Fibroblast of lung (primary cell): Measurements from ENCODE around the gene LAGE3.

Experiments used
- EZH2 ChIP-seq: IDR thresholded peaks from 2 replicates; pipeline ENCODE4 v1.5.1; 2012; ENCODE audit warnings: low read length, control low read depth, mild to moderate bottlenecking; ENCODE audit errors: missing control alignments
- TF ChIP-seq, protein P1 (sequence below), 2 donors: IDR thresholded peaks in 1 of 2; conservative IDR thresholded peaks in 1 of 2; 1 replicate in 1 of 2; 2 replicates in 1 of 2; pipeline ENCODE4 v1.5.1; 2011 to 2012; ENCODE audit warnings: low read length in 2 of 2, control low read depth in 1 of 2, inconsistent platforms in 1 of 2, low read depth in 1 of 2, mild to moderate bottlenecking in 1 of 2

DNA sequence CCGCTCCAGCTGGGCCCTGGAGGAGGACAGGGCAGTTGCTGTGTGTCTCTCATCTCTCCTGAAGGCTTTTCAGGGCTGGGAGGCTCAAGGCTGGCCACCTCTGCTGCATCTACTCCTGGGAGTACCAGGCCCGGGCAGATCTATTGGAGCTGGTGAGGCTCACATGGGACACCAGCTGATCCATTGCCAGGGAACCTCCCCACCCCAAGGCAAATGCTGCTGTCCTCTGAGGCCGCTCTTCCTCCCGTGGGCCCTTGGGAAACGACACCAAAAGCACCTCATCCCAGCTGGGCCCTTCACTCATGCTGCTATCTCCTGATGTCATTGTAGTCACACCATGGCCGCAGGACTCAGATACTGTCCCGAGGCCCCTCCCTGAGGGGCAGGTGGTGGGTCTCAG, 3.7 kb upstream of the LAGE3 start:
- TF ChIP-seq, protein P1, sequence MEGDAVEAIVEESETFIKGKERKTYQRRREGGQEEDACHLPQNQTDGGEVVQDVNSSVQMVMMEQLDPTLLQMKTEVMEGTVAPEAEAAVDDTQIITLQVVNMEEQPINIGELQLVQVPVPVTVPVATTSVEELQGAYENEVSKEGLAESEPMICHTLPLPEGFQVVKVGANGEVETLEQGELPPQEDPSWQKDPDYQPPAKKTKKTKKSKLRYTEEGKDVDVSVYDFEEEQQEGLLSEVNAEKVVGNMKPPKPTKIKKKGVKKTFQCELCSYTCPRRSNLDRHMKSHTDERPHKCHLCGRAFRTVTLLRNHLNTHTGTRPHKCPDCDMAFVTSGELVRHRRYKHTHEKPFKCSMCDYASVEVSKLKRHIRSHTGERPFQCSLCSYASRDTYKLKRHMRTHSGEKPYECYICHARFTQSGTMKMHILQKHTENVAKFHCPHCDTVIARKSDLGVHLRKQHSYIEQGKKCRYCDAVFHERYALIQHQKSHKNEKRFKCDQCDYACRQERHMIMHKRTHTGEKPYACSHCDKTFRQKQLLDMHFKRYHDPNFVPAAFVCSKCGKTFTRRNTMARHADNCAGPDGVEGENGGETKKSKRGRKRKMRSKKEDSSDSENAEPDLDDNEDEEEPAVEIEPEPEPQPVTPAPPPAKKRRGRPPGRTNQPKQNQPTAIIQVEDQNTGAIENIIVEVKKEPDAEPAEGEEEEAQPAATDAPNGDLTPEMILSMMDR (conservative IDR thresholded peaks at IDR 0.05 in 1 of 2, IDR thresholded peaks at IDR 0.05 in 1 of 2; ENCODE audit: low read depth in 1 of 2, low read length in 2 of 2): no peak
- TF ChIP-seq EZH2: no peak
